ENCODE results near the gene TNFAIP1. TPM values are rescaled to one million over a fixed set of nuclear protein-coding genes. Genes with fewer than 3 reads are reported as not detected.

TNFAIP1 gene
- total RNA-seq, 1 donor, result 31.8 TPM

DNA sequence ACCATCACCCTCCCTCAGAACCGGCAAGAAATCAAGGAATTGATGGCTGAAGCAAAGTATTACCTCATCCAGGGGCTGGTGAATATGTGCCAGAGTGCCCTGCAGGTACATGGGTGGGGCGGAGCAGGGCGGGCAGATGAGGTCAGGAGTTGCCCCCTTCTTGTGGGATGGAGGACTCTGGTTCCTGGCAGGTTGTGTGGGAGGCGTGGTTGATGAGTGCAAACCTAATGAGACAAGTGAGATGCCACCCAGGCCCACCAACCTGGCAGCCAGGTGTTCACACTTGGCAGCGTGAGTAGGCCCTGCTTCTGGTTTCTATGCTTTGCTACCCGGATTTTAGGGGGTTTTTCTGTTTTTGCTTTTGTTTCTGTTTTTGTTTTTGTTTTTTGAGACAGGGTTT is 4.8 kb downstream of the TNFAIP1 start:
- Histone ChIP-seq H3K79me2 (ENCODE audit: insufficient read depth, low read length) (peaks cover 59% of the 10 kb centered on the region), H3K9me3 (ENCODE audit: low read depth, low read length) (no peaks in the 10 kb centered on the region), H3K27me3 (ENCODE audit: insufficient read depth, low read length) (no peaks in the 10 kb centered on the region), H3K27ac (ENCODE audit: low read depth, low read length) (no peak overlapping the region), H4K20me1 (ENCODE audit: insufficient read depth, low read length) (peaks cover 20% of the 10 kb centered on the region), H3K4me1 (ENCODE audit: insufficient read depth, low read length) (peaks cover 30% of the 10 kb centered on the region), H3K36me3 (ENCODE audit: insufficient read depth, low read length) (peaks cover 51% of the 10 kb centered on the region), H3K4me2 (ENCODE audit: insufficient read depth, low read length) (no peak overlapping the region), H2AFZ (ENCODE audit: low read length) (no peak overlapping the region), H3K4me3 (ENCODE audit: insufficient read depth, low read length) (no peak overlapping the region)
- no peak for DNase-seq (ENCODE audit: insufficient read length, low spot score, missing footprints)
- TF ChIP-seq, protein P1, sequence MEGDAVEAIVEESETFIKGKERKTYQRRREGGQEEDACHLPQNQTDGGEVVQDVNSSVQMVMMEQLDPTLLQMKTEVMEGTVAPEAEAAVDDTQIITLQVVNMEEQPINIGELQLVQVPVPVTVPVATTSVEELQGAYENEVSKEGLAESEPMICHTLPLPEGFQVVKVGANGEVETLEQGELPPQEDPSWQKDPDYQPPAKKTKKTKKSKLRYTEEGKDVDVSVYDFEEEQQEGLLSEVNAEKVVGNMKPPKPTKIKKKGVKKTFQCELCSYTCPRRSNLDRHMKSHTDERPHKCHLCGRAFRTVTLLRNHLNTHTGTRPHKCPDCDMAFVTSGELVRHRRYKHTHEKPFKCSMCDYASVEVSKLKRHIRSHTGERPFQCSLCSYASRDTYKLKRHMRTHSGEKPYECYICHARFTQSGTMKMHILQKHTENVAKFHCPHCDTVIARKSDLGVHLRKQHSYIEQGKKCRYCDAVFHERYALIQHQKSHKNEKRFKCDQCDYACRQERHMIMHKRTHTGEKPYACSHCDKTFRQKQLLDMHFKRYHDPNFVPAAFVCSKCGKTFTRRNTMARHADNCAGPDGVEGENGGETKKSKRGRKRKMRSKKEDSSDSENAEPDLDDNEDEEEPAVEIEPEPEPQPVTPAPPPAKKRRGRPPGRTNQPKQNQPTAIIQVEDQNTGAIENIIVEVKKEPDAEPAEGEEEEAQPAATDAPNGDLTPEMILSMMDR (IDR thresholded peaks at IDR 0.05; ENCODE audit: extremely low read depth, low read depth, low read length), result no peak

GRCh38 chr17:28341516-28341915 is 6.0 kb downstream of the TNFAIP1 start:
- Histone ChIP-seq H3K36me3 (ENCODE audit: insufficient read depth, low read length) (peaks cover 62% of the 10 kb centered on the region), H3K27me3 (ENCODE audit: insufficient read depth, low read length) (no peaks in the 10 kb centered on the region), H3K4me2 (ENCODE audit: insufficient read depth, low read length) (no peak overlapping the region), H2AFZ (ENCODE audit: low read length) (no peak overlapping the region), H3K4me1 (ENCODE audit: insufficient read depth, low read length) (peaks cover 39% of the 10 kb centered on the region), H3K4me3 (ENCODE audit: insufficient read depth, low read length) (no peak overlapping the region), H4K20me1 (ENCODE audit: insufficient read depth, low read length) (peaks cover 20% of the 10 kb centered on the region), H3K27ac (ENCODE audit: low read depth, low read length) (no peak overlapping the region), H3K9me3 (ENCODE audit: low read depth, low read length) (no peaks in the 10 kb centered on the region), H3K79me2 (ENCODE audit: insufficient read depth, low read length) (peaks cover 51% of the 10 kb centered on the region)
- TF ChIP-seq, protein P1 (IDR thresholded peaks at IDR 0.05; ENCODE audit: extremely low read depth, low read depth, low read length), result no peak
- peak; percentile 36 for DNase-seq (ENCODE audit: insufficient read length, low spot score, missing footprints)

- H4K20me1 ChIP-seq (ENCODE audit: insufficient read depth, low read length), result peaks cover 14% of the 10 kb centered on the region
- TF ChIP-seq, protein P1 (IDR thresholded peaks at IDR 0.05; ENCODE audit: extremely low read depth, low read depth, low read length), result no peak
- H3K27ac ChIP-seq (ENCODE audit: low read depth, low read length), result no peak overlapping the region
- H3K36me3 ChIP-seq (ENCODE audit: insufficient read depth, low read length), result peaks cover 67% of the 10 kb centered on the region
- H3K4me2 ChIP-seq (ENCODE audit: insufficient read depth, low read length), result no peak overlapping the region
- peaks cover 43% of the 10 kb centered on the region for H3K79me2 ChIP-seq (ENCODE audit: insufficient read depth, low read length)
- no peaks in the 10 kb centered on the region for H3K9me3 ChIP-seq (ENCODE audit: low read depth, low read length)
- H3K27me3 ChIP-seq (ENCODE audit: insufficient read depth, low read length), result no peaks in the 10 kb centered on the region
- peaks cover 39% of the 10 kb centered on the region for H3K4me1 ChIP-seq (ENCODE audit: insufficient read depth, low read length)
- no peak for DNase-seq (ENCODE audit: insufficient read length, low spot score, missing footprints)
- H2AFZ ChIP-seq (ENCODE audit: low read length), result no peak overlapping the region
- H3K4me3 ChIP-seq (ENCODE audit: insufficient read depth, low read length), result no peak overlapping the region
Observed at GRCh38 chr17:28342313-28342712, 6.8 kb downstream of the TNFAIP1 start.

DNA sequence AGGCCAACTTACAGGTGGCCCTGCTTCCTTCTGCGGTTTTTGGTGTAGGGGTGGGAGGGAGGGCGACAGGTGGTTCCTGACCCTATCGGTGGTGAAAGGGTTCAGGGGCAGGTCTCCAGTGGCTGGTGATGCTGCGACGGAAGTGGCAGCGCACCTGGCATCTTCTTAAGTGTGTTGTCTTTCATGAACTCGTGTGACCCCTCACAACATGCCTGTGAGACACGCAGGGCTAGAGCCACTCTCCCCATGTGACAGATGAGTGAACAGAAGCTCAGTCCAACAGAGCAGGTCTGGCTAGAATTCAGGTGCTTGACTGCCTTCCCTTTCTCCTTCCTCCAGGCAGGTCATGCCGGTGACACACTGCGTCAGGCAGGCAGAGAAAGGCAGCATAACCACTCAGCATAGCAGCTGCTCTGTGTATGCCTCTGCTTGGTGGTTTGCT is 8.0 kb downstream of the TNFAIP1 start:
- H3K27ac ChIP-seq (ENCODE audit: low read depth, low read length), result no peak overlapping the region
- peaks cover 31% of the 10 kb centered on the region for H3K79me2 ChIP-seq (ENCODE audit: insufficient read depth, low read length)
- H3K4me3 ChIP-seq (ENCODE audit: insufficient read depth, low read length), result no peak overlapping the region
- peak; percentile 47 for DNase-seq (ENCODE audit: insufficient read length, low spot score, missing footprints)
- no peak overlapping the region for H2AFZ ChIP-seq (ENCODE audit: low read length)
- peaks cover 72% of the 10 kb centered on the region for H3K36me3 ChIP-seq (ENCODE audit: insufficient read depth, low read length)
- TF ChIP-seq, protein P1 (IDR thresholded peaks at IDR 0.05; ENCODE audit: extremely low read depth, low read depth, low read length), result no peak
- no peaks in the 10 kb centered on the region for H3K27me3 ChIP-seq (ENCODE audit: insufficient read depth, low read length)
- no peak overlapping the region for H3K4me2 ChIP-seq (ENCODE audit: insufficient read depth, low read length)
- H3K4me1 ChIP-seq (ENCODE audit: insufficient read depth, low read length), result peaks cover 34% of the 10 kb centered on the region
- no peaks in the 10 kb centered on the region for H3K9me3 ChIP-seq (ENCODE audit: low read depth, low read length)
- H4K20me1 ChIP-seq (ENCODE audit: insufficient read depth, low read length), result peaks cover 13% of the 10 kb centered on the region
